HEK293 (cell line): Measurements from ENCODE around the gene ASIC4.

Experiments used
- ELK4 ChIP-seq: IDR thresholded peaks from 2 replicates; pipeline ENCODE4 v1.6.1; 2011; ENCODE audit warnings: mild to moderate bottlenecking, low read depth, low read length, borderline replicate concordance
- HOXA7 ChIP-seq: sonication (generic); formaldehyde crosslinking; IDR thresholded peaks from 2 replicates; pipeline ENCODE4 v1.8.1; 2022; ENCODE audit warnings: missing genetic modification reagents, borderline replicate concordance
- KLF7 ChIP-seq: fragments of 450-650 bp; formaldehyde crosslinking; IDR thresholded peaks from 2 replicates; pipeline ENCODE4 v1.5.1; 2016; ENCODE audit warnings: missing biosample characterization, missing genetic modification characterization, borderline replicate concordance
- MEIS1 ChIP-seq: sonication (generic); formaldehyde crosslinking; IDR thresholded peaks from 2 replicates; pipeline ENCODE4 v1.8.1; 2022; ENCODE audit warnings: missing genetic modification reagents, mild to moderate bottlenecking, borderline replicate concordance
- PRDM10 ChIP-seq: fragments of 450-650 bp; formaldehyde crosslinking; IDR thresholded peaks from 2 replicates; pipeline ENCODE4 v1.5.1; 2016; ENCODE audit warnings: missing biosample characterization, missing genetic modification characterization
- PRDM6 ChIP-seq: fragments of 450-650 bp; formaldehyde crosslinking; IDR thresholded peaks from 2 replicates; pipeline ENCODE4 v1.5.1; 2017; ENCODE audit warnings: missing biosample characterization, missing genetic modification characterization
- RBAK ChIP-seq: fragments of 450-650 bp; formaldehyde crosslinking; IDR thresholded peaks from 2 replicates; pipeline ENCODE4 v1.5.1; 2016; ENCODE audit warnings: missing biosample characterization, missing genetic modification characterization
- REST ChIP-seq: fragments of 450-650 bp; formaldehyde crosslinking; IDR thresholded peaks from 2 replicates; pipeline ENCODE4 v1.5.1; 2016; ENCODE audit warnings: missing biosample characterization, missing genetic modification characterization
- ZBTB6 ChIP-seq: fragments of 450-650 bp; formaldehyde crosslinking; IDR thresholded peaks from 2 replicates; pipeline ENCODE4 v1.5.1; 2017; ENCODE audit warnings: missing biosample characterization, missing genetic modification characterization
- ZNF140 ChIP-seq: fragments of 450-650 bp; formaldehyde crosslinking; IDR thresholded peaks from 2 replicates; pipeline ENCODE4 v1.5.1; 2016; ENCODE audit warnings: missing biosample characterization, missing genetic modification characterization
- ZNF148 ChIP-seq: fragments of 450-650 bp; formaldehyde crosslinking; IDR thresholded peaks from 2 replicates; pipeline ENCODE4 v1.5.0; 2017; ENCODE audit warnings: missing biosample characterization, missing genetic modification characterization, borderline replicate concordance
- ZNF155 ChIP-seq: fragments of 450-650 bp; formaldehyde crosslinking; IDR thresholded peaks from 2 replicates; pipeline ENCODE4 v1.5.1; 2016; ENCODE audit warnings: missing biosample characterization, missing genetic modification characterization
- ZNF2 ChIP-seq: fragments of 450-650 bp; formaldehyde crosslinking; IDR thresholded peaks from 2 replicates; pipeline ENCODE4 v1.5.1; 2016; ENCODE audit warnings: missing biosample characterization, missing genetic modification characterization
- ZNF266 ChIP-seq: fragments of 450-650 bp; formaldehyde crosslinking; IDR thresholded peaks from 2 replicates; pipeline ENCODE4 v1.5.1; 2016; ENCODE audit warnings: missing biosample characterization, missing genetic modification characterization, low read depth
- ZNF362 ChIP-seq: fragments of 450-650 bp; formaldehyde crosslinking; IDR thresholded peaks from 2 replicates; pipeline ENCODE4 v1.5.1; 2016; ENCODE audit warnings: missing biosample characterization, missing genetic modification characterization
- ZNF423 ChIP-seq: fragments of 450-650 bp; formaldehyde crosslinking; IDR thresholded peaks from 2 replicates; pipeline ENCODE4 v1.5.1; 2016; ENCODE audit warnings: missing biosample characterization, missing genetic modification characterization
- ZNF473 ChIP-seq: fragments of 450-650 bp; formaldehyde crosslinking; IDR thresholded peaks from 2 replicates; pipeline ENCODE4 v1.5.1; 2017; ENCODE audit warnings: missing biosample characterization, missing genetic modification characterization
- ZNF529 ChIP-seq: fragments of 450-650 bp; formaldehyde crosslinking; IDR thresholded peaks from 2 replicates; pipeline ENCODE4 v1.5.1; 2017; ENCODE audit warnings: missing genetic modification characterization, missing biosample characterization; ENCODE audit not compliant: insufficient replicate concordance
- ZNF561 ChIP-seq: fragments of 450-650 bp; IDR thresholded peaks from 2 replicates; pipeline ENCODE4 v1.5.1; 2018; ENCODE audit warnings: missing biosample characterization, missing genetic modification characterization, borderline replicate concordance
- ZNF629 ChIP-seq: fragments of 450-650 bp; formaldehyde crosslinking; IDR thresholded peaks from 2 replicates; pipeline ENCODE4 v1.5.1; 2017; ENCODE audit warnings: missing biosample characterization, missing genetic modification characterization
- ZNF660 ChIP-seq: fragments of 450-650 bp; IDR thresholded peaks from 2 replicates; pipeline ENCODE4 v1.5.1; 2018; ENCODE audit warnings: missing biosample characterization, mild to moderate bottlenecking, missing genetic modification characterization
- ZNF670 ChIP-seq: fragments of 450-650 bp; formaldehyde crosslinking; IDR thresholded peaks from 2 replicates; pipeline ENCODE4 v1.5.1; 2016; ENCODE audit warnings: missing biosample characterization, missing genetic modification characterization, low read depth
- ZSCAN18 ChIP-seq: fragments of 450-650 bp; formaldehyde crosslinking; IDR thresholded peaks from 2 replicates; pipeline ENCODE4 v1.5.1; 2016; ENCODE audit warnings: missing biosample characterization, missing genetic modification characterization

ASIC4 gene

GRCh38 chr2:219541611-219542180 is 27.4 kb downstream of the ASIC4 start (continued):
- TF ChIP-seq PRDM6 (tag by site-specific recombination) (no peak), KLF7 (tag by site-specific recombination) (no peak), REST (tag by site-specific recombination) (0 out of 2 replicates have a peak, but pooled peaks have one; percentile 15), ZNF660 (tag by site-specific recombination) (no peak), ZNF148 (tag by site-specific recombination) (no peak), ZNF561 (tag by site-specific recombination) (no peak), ZNF670 (no peak), ZNF629 (tag by site-specific recombination) (peak; percentile 71), RBAK (tag by site-specific recombination) (no peak), ZNF529 (tag by site-specific recombination) (no peak), ZBTB6 (no peak), ZNF473 (tag by site-specific recombination) (no peak), ZNF155 (no peak), ELK4 (no peak), ZSCAN18 (tag by site-specific recombination) (no peak), ZNF266 (tag by site-specific recombination) (no peak), MEIS1 (CRISPR knock-in tag) (no peak), ZNF362 (tag by site-specific recombination) (no peak), PRDM10 (peak; percentile 84), ZNF2 (peak; percentile 100), HOXA7 (CRISPR knock-in tag) (no peak), ZNF140 (tag by site-specific recombination) (no peak), ZNF423 (tag by site-specific recombination) (no peak)
